Ovary (tissue), 10 donors: ENCODE measurements around the gene BTK. TPM values are rescaled to one million over a fixed set of nuclear protein-coding genes. Genes with fewer than 3 reads are reported as not detected.

Experiments
- DNase-seq, 5 donors: peaks; one replicate each; pipeline ENCODE4 v3.0.0-alpha.2; 2019 to 2020
- H3K27ac ChIP-seq, 2 donors: fragments of 200-600 bp; one replicate each; pipeline versions ENCODE4 v1.5.1 to v1.8.0; 2019 to 2022
- H3K27me3 ChIP-seq: fragments of 200-600 bp; one replicate; pipeline ENCODE4 v1.8.0; 2022
- H3K36me3 ChIP-seq: fragments of 200-600 bp; sonication (generic); one replicate; pipeline ENCODE4 v1.5.1; 2019
- H3K4me1 ChIP-seq: one replicate; pipeline ENCODE4 v1.8.1; 2013; ENCODE audit warnings: mild to moderate bottlenecking, moderate library complexity; ENCODE audit not compliant: insufficient read depth
- H3K4me3 ChIP-seq: fragments of 200-600 bp; sonication (generic); one replicate; pipeline ENCODE4 v1.5.1; 2017
- H3K9me3 ChIP-seq, 2 donors: fragments of 200-600 bp in 1 of 2; sonication (generic) in 1 of 2; one replicate each; pipeline versions ENCODE4 v1.5.1 to v1.8.1; 2013 to 2019; ENCODE audit warnings: mild to moderate bottlenecking in 1 of 2, moderate library complexity in 1 of 2
- EP300 ChIP-seq: sonication (generic); formaldehyde crosslinking; IDR thresholded peaks from one replicate; pipeline ENCODE4 v1.6.1; 2017; ENCODE audit warnings: antibody characterized with exemption
- POLR2A ChIP-seq: fragments of 450-650 bp; IDR thresholded peaks from one replicate; pipeline ENCODE4 v1.6.1; 2017; ENCODE audit warnings: antibody characterized with exemption, mild to moderate bottlenecking, moderate library complexity
- WGBS, 3 donors: extraction: QIAGEN DNeasy Blood & Tissue Kit in 1 of 3; methylation state at CpG; one replicate each; pipeline versions ENCODE4 v1.1.5 to v1.1.7; 2013 to 2017; 5-methylcytosine and 5-hydroxymethylcytosine counted together
- intact Hi-C, 4 donors: fragments of 100-400 bp; cut with DNase I; formaldehyde crosslinking; loops; one replicate each; pipeline versions ENCODE4 v1.11.0 to v1.15.1; 2022 to 2023
- long read RNA-seq, 3 donors: library from polyadenylated mRNA in 2 of 3; unstranded in 2 of 3; transcript quantifications; one replicate each; pipeline ENCODE4 v2.0.0 and lab custom pipeline, GENCODE V29; 2021 to 2026
- polyA plus RNA-seq, 2 donors: library from polyadenylated mRNA; stranded (reverse); fragments of 200-250 nt in 1 of 2; fragments of 350-450 nt in 1 of 2; fragmentation: Illumina TruSeq in 1 of 2; extraction: RNeasy Lipid Tissue Mini Kit (QIAGEN cat#74804) in 1 of 2; gene quantifications; one replicate each; pipeline ENCODE4 v1.2.3, GENCODE V29; 2013 to 2014
- total RNA-seq, 7 donors: library from RNA; depleted of rRNA in 2 of 7; stranded (reverse); fragments of >200 nt in 2 of 7; fragmentation: NEBNext Ultra II Directional in 3 of 7; extraction: Animal tissue kit (Norgen Biotek cat#: 25700) in 3 of 7; gene quantifications; one replicate each; pipeline versions ENCODE4 v1.1.0 to v1.2.4, GENCODE V29; 2016 to 2023
- TF ChIP-seq, protein P1 (sequence below), 3 donors: fragments of 450-650 bp in 2 of 3; fragments of 200-600 bp in 1 of 3; IDR thresholded peaks; one replicate each; pipeline versions ENCODE4 v1.5.1 to v1.8.0; 2016 to 2022; ENCODE audit warnings: antibody characterized with exemption in 3 of 3, mild to moderate bottlenecking in 1 of 3
- donor health status: DM: no; HTN: no; CAD: no; lungs with moderate emphysema.
- donor health status: DM: no; HTN: no; CAD: no.
- donor health status: Bipolar disorder and iron deficiency.
- donor health status: DM: yes; HTN: yes; CAD: no.
- donor health status: DM: no; HTN: no; CAD: no.
- donor health status: DM: yes; HTN: yes; CAD: no.

The BTK gene
- total RNA-seq (1 to 10 TPM in 5 of 7 donors, under 1 TPM in 2; 0.81 to 4.3 (median 1.3) TPM), polyA plus RNA-seq (1 to 10 TPM in 1 of 2 donors, under 1 TPM in 1; 0.81 to 7.5 TPM)
- long read RNA-seq, donor 1, transcript BTK-201 (19 exons, 2,579 nt), result major isoform, 5 of 5 reads
- long read RNA-seq, donor 1, partial matches to known transcripts, result 0 of 5 reads
- long read RNA-seq, donor 1, other reads (novel, unspliced or antisense), result 0 of 5 reads
- long read RNA-seq, donor 2, partial matches to known transcripts, result 32 of 122 reads
- long read RNA-seq, donor 2, other reads (novel, unspliced or antisense), result 89 of 122 reads
- long read RNA-seq, donor 3, transcript BTK-201 (19 exons, 2,579 nt), result major isoform, 7 of 8 reads
- long read RNA-seq, donor 3, partial matches to known transcripts, result 1 of 8 reads
- long read RNA-seq, donor 3, other reads (novel, unspliced or antisense), result 0 of 8 reads

GRCh38 chrX:101385795-101386541, at the start of gene BTK:
TSS of gene BTK (minus strand) at chrX:101386191. CDS start at chrX:101375284, 10,907 bp downstream.
- intact Hi-C loops, result no loop called here
- H3K4me3 ChIP-seq, result no peak within 1 kb of the TSS
- no peaks in the 10 kb centered on the region for H3K27me3 ChIP-seq
- H3K27ac ChIP-seq, result no peak within 1 kb of the TSS
- TF ChIP-seq POLR2A (no peak), EP300 (no peak)
- TF ChIP-seq, protein P1, sequence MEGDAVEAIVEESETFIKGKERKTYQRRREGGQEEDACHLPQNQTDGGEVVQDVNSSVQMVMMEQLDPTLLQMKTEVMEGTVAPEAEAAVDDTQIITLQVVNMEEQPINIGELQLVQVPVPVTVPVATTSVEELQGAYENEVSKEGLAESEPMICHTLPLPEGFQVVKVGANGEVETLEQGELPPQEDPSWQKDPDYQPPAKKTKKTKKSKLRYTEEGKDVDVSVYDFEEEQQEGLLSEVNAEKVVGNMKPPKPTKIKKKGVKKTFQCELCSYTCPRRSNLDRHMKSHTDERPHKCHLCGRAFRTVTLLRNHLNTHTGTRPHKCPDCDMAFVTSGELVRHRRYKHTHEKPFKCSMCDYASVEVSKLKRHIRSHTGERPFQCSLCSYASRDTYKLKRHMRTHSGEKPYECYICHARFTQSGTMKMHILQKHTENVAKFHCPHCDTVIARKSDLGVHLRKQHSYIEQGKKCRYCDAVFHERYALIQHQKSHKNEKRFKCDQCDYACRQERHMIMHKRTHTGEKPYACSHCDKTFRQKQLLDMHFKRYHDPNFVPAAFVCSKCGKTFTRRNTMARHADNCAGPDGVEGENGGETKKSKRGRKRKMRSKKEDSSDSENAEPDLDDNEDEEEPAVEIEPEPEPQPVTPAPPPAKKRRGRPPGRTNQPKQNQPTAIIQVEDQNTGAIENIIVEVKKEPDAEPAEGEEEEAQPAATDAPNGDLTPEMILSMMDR (IDR thresholded peaks at IDR 0.05), result no peak
- WGBS, 3 donors, result 66 to 75% (median 69%) methylated on average over 9 of the region's 9 CpGs
- no peak for DNase-seq
- H3K36me3 ChIP-seq, result no peaks in the 10 kb centered on the region
- H3K4me1 ChIP-seq, result no peaks in the 10 kb centered on the region
- H3K9me3 ChIP-seq, result no peaks in the 10 kb centered on the region

DNA sequence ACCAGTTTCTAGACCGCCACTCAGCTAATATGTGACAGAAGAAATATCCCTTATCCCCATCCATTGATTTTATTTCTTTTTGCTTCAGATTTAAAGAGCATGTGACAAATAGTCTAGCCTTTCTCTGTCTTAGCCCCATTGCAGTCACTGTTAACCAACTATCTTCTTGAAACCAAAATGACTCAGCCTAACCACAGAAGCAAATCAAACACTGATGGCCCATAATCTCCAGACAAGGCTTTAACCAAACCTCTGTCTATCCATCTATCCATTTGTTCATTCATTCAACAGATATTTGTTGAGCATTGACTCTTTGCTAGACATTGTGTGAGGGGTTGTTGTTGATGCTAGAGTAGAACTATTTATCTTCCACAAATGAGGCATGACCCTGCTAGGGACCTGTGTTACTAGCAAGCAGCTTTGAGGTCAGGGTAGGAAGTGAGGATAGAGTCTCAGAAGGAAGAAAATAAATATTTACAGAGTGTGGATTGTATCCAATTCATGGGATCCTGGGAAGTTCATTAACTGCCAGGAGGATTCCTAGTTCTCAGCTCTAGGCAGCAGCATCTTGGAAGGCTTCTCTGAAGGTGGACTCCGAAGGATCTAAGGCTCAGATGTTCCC, 44.6 kb upstream of the BTK start:
- Histone ChIP-seq H3K4me1 (no peaks in the 10 kb centered on the region), H3K4me3 (no peak overlapping the region), H3K27ac (no peak overlapping the region), H3K36me3 (no peaks in the 10 kb centered on the region), H3K27me3 (no peaks in the 10 kb centered on the region), H3K9me3 (no peaks in the 10 kb centered on the region)
- intact Hi-C loops, result no loop called here
- no peak for DNase-seq
- 73 to 87% (median 74%) methylated on average over 2 of the region's 2 CpGs for WGBS, 3 donors
- no peak for TF ChIP-seq POLR2A
- TF ChIP-seq, protein P1 (IDR thresholded peaks at IDR 0.05), result no peak
- no peak for TF ChIP-seq EP300

- Histone ChIP-seq H3K27ac (no peak overlapping the region), H3K4me1 (no peaks in the 10 kb centered on the region), H3K4me3 (no peak overlapping the region), H3K9me3 (no peaks in the 10 kb centered on the region), H3K36me3 (no peaks in the 10 kb centered on the region), H3K27me3 (no peaks in the 10 kb centered on the region)
- TF ChIP-seq POLR2A (no peak), EP300 (no peak)
- TF ChIP-seq, protein P1 (IDR thresholded peaks at IDR 0.05), result no peak
- no peak for DNase-seq
- 41 to 77% (median 65%) methylated on average over 1 of the region's 1 CpG for WGBS, 3 donors
- intact Hi-C loops, result no loop called here
Observed at GRCh38 chrX:101429934-101430333, 43.9 kb upstream of the BTK start.

DNA sequence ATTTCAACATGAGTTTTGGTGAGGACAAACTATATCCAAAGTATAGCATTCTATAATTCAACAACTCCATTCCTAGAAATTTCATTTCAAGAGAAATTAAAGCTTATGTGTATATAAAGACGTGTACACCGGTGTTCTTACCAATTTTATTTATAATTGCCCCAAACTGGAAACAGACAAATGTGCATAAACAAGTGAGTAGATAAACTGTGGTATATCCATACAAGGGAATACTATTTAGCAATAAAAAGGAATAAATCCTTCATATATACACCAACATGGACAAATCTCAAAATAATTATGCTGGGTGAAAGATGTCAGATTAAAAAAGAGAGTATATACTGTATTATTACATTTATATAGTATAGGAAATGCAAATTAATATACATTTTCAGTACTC, 42.0 kb upstream of the BTK start:
- no peaks in the 10 kb centered on the region for H3K4me1 ChIP-seq
- H3K9me3 ChIP-seq, result no peaks in the 10 kb centered on the region
- WGBS, 3 donors, result 87 to 94% (median 90%) methylated on average over 2 of the region's 2 CpGs
- H3K36me3 ChIP-seq, result no peaks in the 10 kb centered on the region
- DNase-seq, result no peak
- intact Hi-C loops, result no loop called here
- TF ChIP-seq, protein P1 (IDR thresholded peaks at IDR 0.05), result no peak
- no peak for TF ChIP-seq EP300
- no peak for TF ChIP-seq POLR2A
- no peak overlapping the region for H3K27ac ChIP-seq
- no peak overlapping the region for H3K4me3 ChIP-seq
- H3K27me3 ChIP-seq, result no peaks in the 10 kb centered on the region
